ENCODE measurements around the gene PODN. TPM values are rescaled to one million over a fixed set of nuclear protein-coding genes. Genes with fewer than 3 reads are reported as not detected.

The PODN gene
- total and polyA plus RNA-seq, 12 donors: 0.78 to 45.4 (median 16.0) TPM

DNA sequence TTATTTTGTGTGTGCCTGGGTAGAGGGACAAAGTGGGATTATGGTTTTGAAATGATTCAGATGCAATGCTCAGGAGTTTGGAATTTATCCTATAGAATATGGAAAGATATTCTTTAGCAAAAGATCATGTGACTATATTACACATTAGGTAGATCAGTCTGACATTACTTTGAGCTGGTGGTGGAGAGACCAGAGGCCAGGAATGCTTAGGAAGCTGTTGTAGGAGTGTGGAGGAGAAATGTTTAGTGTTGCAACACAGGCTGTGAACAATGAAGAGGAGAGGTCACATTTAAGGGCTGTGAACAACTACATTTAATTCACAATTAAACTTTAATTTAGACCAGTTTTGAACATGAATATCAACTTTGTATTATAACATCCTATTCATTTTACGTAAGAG lies 45.3 kb upstream of the PODN start:
- TF ChIP-seq POLR2A (IDR thresholded peaks at IDR 0.05): no peak
- TF ChIP-seq, protein P1, sequence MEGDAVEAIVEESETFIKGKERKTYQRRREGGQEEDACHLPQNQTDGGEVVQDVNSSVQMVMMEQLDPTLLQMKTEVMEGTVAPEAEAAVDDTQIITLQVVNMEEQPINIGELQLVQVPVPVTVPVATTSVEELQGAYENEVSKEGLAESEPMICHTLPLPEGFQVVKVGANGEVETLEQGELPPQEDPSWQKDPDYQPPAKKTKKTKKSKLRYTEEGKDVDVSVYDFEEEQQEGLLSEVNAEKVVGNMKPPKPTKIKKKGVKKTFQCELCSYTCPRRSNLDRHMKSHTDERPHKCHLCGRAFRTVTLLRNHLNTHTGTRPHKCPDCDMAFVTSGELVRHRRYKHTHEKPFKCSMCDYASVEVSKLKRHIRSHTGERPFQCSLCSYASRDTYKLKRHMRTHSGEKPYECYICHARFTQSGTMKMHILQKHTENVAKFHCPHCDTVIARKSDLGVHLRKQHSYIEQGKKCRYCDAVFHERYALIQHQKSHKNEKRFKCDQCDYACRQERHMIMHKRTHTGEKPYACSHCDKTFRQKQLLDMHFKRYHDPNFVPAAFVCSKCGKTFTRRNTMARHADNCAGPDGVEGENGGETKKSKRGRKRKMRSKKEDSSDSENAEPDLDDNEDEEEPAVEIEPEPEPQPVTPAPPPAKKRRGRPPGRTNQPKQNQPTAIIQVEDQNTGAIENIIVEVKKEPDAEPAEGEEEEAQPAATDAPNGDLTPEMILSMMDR (IDR thresholded peaks at IDR 0.05): no peak
- Histone ChIP-seq H3K27me3 (no peaks in the 10 kb centered on the region), H3K27ac (no peak overlapping the region), H3K36me3 (replicated peaks in 1 of 2) (no peaks in the 10 kb centered on the region), H3K9me3 (replicated peaks in 1 of 3) (no peaks in the 10 kb centered on the region), H3K4me1 (replicated peaks in 1 of 2) (peaks cover 5 to 17% of the 10 kb centered on the region in 2 donors), H3K4me3 (no peak overlapping the region)
- DNase-seq: no peak
- 91 to 95% (median 94%) methylated on average over 1 of the region's 1 CpG for WGBS, 4 donors
- intact Hi-C loops (cut with DNase I): no loop called here

DNA sequence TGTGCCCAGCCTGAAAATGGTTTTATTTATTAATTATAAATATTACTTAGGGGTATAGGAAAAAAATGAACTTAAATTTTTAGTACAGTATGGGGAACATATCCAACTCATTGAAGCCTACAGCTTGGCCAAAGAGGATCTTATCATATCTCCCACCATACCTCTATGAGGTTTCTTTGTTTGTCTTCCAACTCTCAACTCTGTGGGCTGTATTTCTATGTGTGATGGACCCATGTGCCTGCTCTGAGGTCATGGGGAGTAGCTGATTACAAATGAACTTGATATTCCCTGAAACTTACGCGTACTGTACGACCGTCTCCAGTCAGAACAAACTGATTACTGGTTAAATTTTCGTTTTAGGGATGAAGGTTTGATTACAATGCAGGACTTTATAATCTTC lies 41.4 kb upstream of the PODN start:
- WGBS, 4 donors: 45 to 98% (median 94%) methylated on average over 5 of the region's 5 CpGs
- no peaks in the 10 kb centered on the region for H3K9me3 ChIP-seq (replicated peaks in 1 of 3)
- H3K4me3 ChIP-seq: no peak overlapping the region
- no peaks in the 10 kb centered on the region for H3K27me3 ChIP-seq
- no peaks in the 10 kb centered on the region for H3K36me3 ChIP-seq (replicated peaks in 1 of 2)
- DNase-seq: no peak
- intact Hi-C loops (cut with DNase I): no loop called here
- H3K27ac ChIP-seq: no peak overlapping the region
- peaks cover 13 to 18% of the 10 kb centered on the region in 2 donors for H3K4me1 ChIP-seq (replicated peaks in 1 of 2)
- TF ChIP-seq, protein P1 (IDR thresholded peaks at IDR 0.05): no peak
- no peak for TF ChIP-seq POLR2A (IDR thresholded peaks at IDR 0.05)

DNA sequence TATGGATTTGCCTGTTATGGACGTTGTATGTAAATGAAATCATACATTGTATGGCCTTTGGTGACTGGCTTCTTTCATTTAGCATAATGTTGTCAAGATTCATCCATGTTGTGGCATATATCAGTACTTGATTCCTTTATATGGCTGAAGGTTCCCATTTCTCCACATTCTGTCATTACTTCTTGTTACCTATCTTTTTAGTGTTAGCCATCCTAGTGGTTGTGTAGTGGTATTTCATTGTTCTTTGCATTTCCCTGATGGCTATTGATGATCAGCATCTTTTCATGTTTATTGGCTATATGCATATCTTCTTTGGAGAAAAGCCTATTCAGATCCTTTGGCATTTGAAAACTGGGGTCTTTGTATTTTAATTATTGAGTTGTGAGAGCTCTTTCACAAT lies 39.8 kb upstream of the PODN start:
- intact Hi-C loops (cut with DNase I): no loop called here
- no peak overlapping the region for H3K4me3 ChIP-seq
- TF ChIP-seq POLR2A (IDR thresholded peaks at IDR 0.05): no peak
- H3K27ac ChIP-seq: no peak overlapping the region
- DNase-seq: no peak
- 93 to 96% (median 94%) methylated on average over 1 of the region's 1 CpG for WGBS, 4 donors
- no peaks in the 10 kb centered on the region for H3K36me3 ChIP-seq (replicated peaks in 1 of 2)
- no peaks in the 10 kb centered on the region for H3K9me3 ChIP-seq (replicated peaks in 1 of 3)
- no peaks in the 10 kb centered on the region for H3K27me3 ChIP-seq
- peaks cover 10 to 21% of the 10 kb centered on the region in 2 donors for H3K4me1 ChIP-seq (replicated peaks in 1 of 2)

DNA sequence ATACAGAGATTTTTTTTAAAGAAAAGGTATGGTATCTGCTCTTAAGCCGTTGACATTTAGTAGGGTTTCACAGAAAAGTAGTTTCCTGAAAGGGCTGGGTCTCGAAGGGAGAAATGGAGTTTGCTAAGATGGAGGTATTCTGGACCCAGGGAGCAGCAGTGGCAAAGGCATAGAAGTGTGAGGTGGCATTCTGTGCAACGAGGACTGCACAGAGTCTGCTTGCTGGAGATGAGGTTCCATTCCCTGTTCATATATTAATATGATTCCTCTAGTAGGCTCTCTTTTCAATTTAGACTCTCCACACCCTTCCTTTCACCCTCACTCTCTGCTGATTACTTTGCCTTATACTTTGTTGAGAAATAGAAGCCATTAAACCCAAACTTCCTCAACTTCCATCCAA lies 38.5 kb upstream of the PODN start:
- Histone ChIP-seq H3K36me3 (replicated peaks in 1 of 2) (no peaks in the 10 kb centered on the region), H3K27me3 (no peaks in the 10 kb centered on the region), H3K27ac (no peak overlapping the region), H3K4me1 (replicated peaks in 1 of 2) (peaks cover 10 to 21% of the 10 kb centered on the region in 2 donors), H3K4me3 (no peak overlapping the region), H3K9me3 (replicated peaks in 1 of 3) (no peaks in the 10 kb centered on the region)
- intact Hi-C loops (cut with DNase I): no loop called here
- WGBS, 4 donors: 79 to 88% (median 87%) methylated on average over 3 of the region's 3 CpGs
- no peak for TF ChIP-seq POLR2A (IDR thresholded peaks at IDR 0.05)
- TF ChIP-seq, protein P1 (IDR thresholded peaks at IDR 0.05): no peak
- no peak for DNase-seq

DNA sequence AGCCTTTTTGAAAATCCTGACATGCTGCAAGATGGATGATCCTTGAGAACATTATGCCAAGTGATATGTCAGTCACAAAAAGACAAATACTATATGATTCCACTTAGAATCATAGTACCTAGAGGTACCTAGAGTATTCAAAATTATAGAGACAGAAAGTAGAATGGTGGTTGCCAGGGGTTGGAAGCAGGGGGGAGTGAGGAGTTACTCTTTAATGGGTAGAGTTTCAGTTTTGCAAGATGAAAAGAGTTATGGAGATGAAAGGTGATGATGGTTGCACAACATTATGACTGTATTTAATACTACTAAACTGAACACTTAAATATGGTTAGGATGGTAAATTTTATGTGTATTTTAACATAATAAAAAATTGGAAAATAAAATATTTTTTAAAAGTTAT lies 37.9 kb upstream of the PODN start:
- Histone ChIP-seq H3K27ac (peak overlapping the region in 1 of 5 donors; percentile 75), H3K36me3 (replicated peaks in 1 of 2) (peaks cover 0 to under 1% of the 10 kb centered on the region in 2 donors), H3K4me1 (replicated peaks in 1 of 2) (peaks cover 10 to 21% of the 10 kb centered on the region in 2 donors), H3K4me3 (no peak overlapping the region), H3K9me3 (replicated peaks in 1 of 3) (no peaks in the 10 kb centered on the region), H3K27me3 (no peaks in the 10 kb centered on the region)
- intact Hi-C loops (cut with DNase I): no loop called here
- TF ChIP-seq, protein P1 (IDR thresholded peaks at IDR 0.05): no peak
- TF ChIP-seq POLR2A (IDR thresholded peaks at IDR 0.05): no peak
- DNase-seq: no peak
